ENCODE results near the gene ASCL3.
"Not testable (repeated sequence)": the region's sequence is repeated elsewhere in the genome, so short reads cannot be mapped to it uniquely, and the experiment has no call there.

Gene ASCL3

DNA sequence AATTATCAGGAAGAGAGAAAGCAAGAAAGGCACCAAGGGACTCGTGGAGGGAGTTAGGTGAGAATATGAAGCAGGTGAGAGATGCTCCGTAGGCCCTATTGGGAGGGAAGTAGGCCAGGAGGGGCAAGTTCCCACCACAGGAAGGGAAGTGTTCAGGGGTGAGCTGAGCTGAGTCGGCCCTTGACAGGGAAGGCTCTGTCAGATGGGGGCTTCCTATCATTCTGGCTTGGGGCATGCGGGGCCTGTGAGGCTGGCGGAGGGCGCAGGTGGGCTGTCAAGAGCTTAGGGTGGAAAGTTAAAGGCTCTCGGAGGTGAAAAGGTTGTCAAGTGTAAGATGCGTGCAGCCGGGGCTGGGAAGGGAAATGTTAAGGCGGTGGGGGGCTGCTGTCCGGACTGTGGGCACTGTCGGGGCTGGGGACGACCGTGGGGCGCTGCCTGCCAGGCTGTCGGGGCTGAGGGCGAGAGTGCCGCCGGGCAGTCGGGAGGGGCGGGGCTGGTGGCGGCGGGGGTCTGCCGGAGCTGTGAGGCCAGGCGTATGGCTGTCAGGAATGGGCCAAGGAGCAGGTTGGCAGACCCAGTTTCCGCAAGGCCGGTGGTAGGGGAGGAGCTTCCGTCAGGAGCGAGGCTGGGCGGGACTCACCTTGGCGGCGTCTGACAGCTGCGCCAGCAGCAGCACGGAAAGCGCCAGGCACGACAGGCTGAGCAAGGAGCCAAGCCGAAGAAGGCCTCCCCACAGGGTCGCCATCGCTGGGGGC lies 20.9 kb upstream of the ASCL3 start:
- H3K27me3 Mint-ChIP-seq (ENCODE audit: low read depth) = no peaks in the 10 kb centered on the region
- peaks cover 29% of the 10 kb centered on the region for H3K4me1 Mint-ChIP-seq (ENCODE audit: low read depth)

DNA sequence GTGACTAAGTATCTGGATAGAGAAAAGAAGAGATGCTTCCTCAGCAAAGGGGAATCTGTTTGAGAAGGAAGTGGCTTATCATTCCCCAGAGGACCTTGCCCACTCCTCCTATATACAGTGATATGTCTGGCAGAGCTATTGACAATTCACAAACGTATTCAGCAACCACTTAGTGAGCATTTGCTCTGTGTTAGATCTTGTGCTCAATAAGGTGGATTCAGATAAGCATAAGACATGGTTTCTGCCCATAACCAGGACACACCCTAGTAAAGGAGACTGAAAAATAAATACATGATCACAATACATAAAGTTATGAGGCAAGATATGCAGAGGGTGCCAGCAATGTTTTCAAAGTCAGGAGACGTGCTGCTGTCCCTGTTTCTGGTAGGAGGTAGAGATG lies 20.0 kb upstream of the ASCL3 start:
- Mint-ChIP-seq H3K27ac (peak overlapping the region; percentile 94), H3K4me3 (peak overlapping the region; percentile 98), H3K9me3 (no peaks in the 10 kb centered on the region), H3K27me3 (ENCODE audit: low read depth) (no peaks in the 10 kb centered on the region), H3K4me1 (ENCODE audit: low read depth) (peaks cover 29% of the 10 kb centered on the region), H3K36me3 (ENCODE audit: low read depth) (peaks cover 9% of the 10 kb centered on the region)

More for the DNA sequence above, 20.9 kb upstream of the ASCL3 start:
- H3K27ac Mint-ChIP-seq = peak overlapping the region; percentile 94
- no peaks in the 10 kb centered on the region for H3K9me3 Mint-ChIP-seq
- H3K4me3 Mint-ChIP-seq = peak overlapping the region; percentile 98
- H3K36me3 Mint-ChIP-seq (ENCODE audit: low read depth) = peaks cover 9% of the 10 kb centered on the region

DNA sequence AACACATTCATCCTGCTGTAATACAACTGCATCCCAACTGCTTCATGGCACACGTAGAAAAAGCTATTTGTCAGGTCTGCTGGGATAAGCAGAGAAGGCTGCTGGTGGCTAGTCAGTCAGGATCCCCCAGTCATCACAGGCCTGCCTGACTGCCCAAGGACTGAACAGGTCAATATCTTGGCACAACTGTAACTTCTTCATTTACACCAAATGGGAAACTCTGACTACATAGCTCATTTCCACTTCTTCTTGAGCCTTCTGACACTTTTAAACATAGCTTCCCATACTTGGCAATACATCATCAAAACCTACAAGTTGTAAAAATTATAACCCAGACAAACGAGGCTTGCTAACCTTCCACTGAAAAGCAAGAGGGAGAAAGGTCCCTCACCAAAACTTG lies 18.6 kb upstream of the ASCL3 start:
- H3K36me3 Mint-ChIP-seq (ENCODE audit: low read depth) = peaks cover 16% of the 10 kb centered on the region
- H3K27me3 Mint-ChIP-seq (ENCODE audit: low read depth) = no peaks in the 10 kb centered on the region
- H3K9me3 Mint-ChIP-seq = no peaks in the 10 kb centered on the region
- peak overlapping the region; percentile 2 for H3K27ac Mint-ChIP-seq
- peaks cover 36% of the 10 kb centered on the region for H3K4me1 Mint-ChIP-seq (ENCODE audit: low read depth)
- H3K4me3 Mint-ChIP-seq = no peak overlapping the region

- Mint-ChIP-seq H3K27me3 (ENCODE audit: low read depth) (no peaks in the 10 kb centered on the region), H3K4me1 (ENCODE audit: low read depth) (peaks cover 30% of the 10 kb centered on the region), H3K27ac (peak overlapping the region; percentile 4), H3K9me3 (no peaks in the 10 kb centered on the region), H3K4me3 (no peak overlapping the region), H3K36me3 (ENCODE audit: low read depth) (peaks cover 25% of the 10 kb centered on the region)
These were observed 16.8 kb upstream of the ASCL3 start for GRCh38 chr11:8959546-8960166.

- H3K36me3 Mint-ChIP-seq (ENCODE audit: low read depth) = peaks cover 30% of the 10 kb centered on the region
- peaks cover 20% of the 10 kb centered on the region for H3K4me1 Mint-ChIP-seq (ENCODE audit: low read depth)
- no peak overlapping the region for H3K27ac Mint-ChIP-seq
- H3K9me3 Mint-ChIP-seq = no peaks in the 10 kb centered on the region
- H3K27me3 Mint-ChIP-seq (ENCODE audit: low read depth) = no peaks in the 10 kb centered on the region
- no peak overlapping the region for H3K4me3 Mint-ChIP-seq
These were observed 14.0 kb upstream of the ASCL3 start for GRCh38 chr11:8956860-8957259.

- Mint-ChIP-seq H3K4me1 (ENCODE audit: low read depth) (peaks cover 2% of the 10 kb centered on the region), H3K9me3 (no peaks in the 10 kb centered on the region), H3K27me3 (ENCODE audit: low read depth) (peaks cover 3% of the 10 kb centered on the region), H3K36me3 (ENCODE audit: low read depth) (peaks cover 35% of the 10 kb centered on the region), H3K27ac (no peak overlapping the region), H3K4me3 (no peak overlapping the region)
These were observed 6.1 kb upstream of the ASCL3 start for GRCh38 chr11:8948886-8949285.

- H3K4me3 Mint-ChIP-seq = no peak overlapping the region
- H3K27me3 Mint-ChIP-seq (ENCODE audit: low read depth) = peaks cover 7% of the 10 kb centered on the region
- H3K9me3 Mint-ChIP-seq = no peaks in the 10 kb centered on the region
- peaks cover 2% of the 10 kb centered on the region for H3K4me1 Mint-ChIP-seq (ENCODE audit: low read depth)
- H3K27ac Mint-ChIP-seq = no peak overlapping the region
- H3K36me3 Mint-ChIP-seq (ENCODE audit: low read depth) = peaks cover 27% of the 10 kb centered on the region
These were observed 4.6 kb upstream of the ASCL3 start for GRCh38 chr11:8947230-8947943.

DNA sequence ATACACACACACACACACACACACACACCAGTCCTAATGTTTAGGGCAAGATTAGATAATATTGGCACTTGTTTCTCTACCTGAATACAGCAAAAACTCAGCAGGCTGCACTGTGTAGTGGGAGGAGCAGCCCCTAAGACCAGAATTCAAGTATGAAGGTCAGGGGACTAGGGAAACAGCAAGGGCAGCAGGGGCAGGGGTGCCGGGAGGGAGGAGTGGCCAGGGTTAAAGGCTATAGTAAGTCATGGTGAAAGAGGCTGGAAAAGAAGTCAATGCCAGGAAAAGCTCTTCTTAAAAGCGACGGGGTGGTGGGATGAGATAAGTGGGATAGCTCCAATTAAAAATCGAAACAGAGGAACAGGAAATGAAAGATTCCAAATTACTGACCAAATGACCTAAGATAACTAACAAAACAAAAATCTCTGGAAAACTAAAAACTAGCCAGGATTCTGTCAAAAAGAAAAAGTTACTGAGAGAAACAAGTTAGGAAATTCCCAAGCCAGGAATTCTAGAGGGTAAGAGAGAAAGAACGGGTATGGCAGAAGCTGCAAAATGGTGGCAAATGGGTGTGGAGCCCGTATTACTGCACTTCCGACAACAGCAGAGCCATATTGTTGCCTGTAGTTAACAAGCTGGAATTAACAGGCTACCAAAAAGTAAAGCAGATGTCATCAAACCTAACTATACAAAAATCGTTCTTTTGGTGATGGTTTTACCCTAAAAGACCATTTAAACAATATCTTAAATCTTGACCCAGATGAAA lies 1.3 kb downstream of the ASCL3 start:
- Mint-ChIP-seq H3K4me1 (ENCODE audit: low read depth) (peaks cover 3% of the 10 kb centered on the region), H3K27me3 (ENCODE audit: low read depth) (peaks cover 16% of the 10 kb centered on the region), H3K27ac (no peak overlapping the region), H3K4me3 (no peak overlapping the region), H3K36me3 (ENCODE audit: low read depth) (peaks cover 3% of the 10 kb centered on the region), H3K9me3 (no peaks in the 10 kb centered on the region)

DNA sequence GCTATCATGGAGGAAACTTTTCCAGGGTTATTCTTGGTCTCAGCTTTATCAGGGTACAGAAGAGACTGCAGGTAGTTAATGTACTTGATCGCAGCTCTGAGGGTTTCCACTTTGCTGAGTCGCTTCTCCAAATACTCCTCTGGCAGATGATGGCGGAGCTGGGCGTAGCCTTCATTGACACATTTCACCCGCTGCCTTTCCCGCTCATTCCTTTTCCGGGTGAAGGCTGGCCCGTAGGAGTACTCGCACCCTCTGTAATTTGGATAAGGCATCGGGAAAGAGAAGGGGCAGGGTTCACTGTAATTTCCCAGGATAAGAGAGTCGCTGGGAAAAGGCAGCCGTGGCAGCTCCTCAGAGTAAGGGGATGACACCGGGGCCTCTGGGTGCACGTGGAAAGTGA lies 5.2 kb downstream of the ASCL3 start:
- Mint-ChIP-seq H3K36me3 (ENCODE audit: low read depth) (no peaks in the 10 kb centered on the region), H3K27me3 (ENCODE audit: low read depth) (peaks cover 8% of the 10 kb centered on the region), H3K4me3 (no peak overlapping the region), H3K27ac (no peak overlapping the region), H3K4me1 (ENCODE audit: low read depth) (peaks cover 3% of the 10 kb centered on the region), H3K9me3 (no peaks in the 10 kb centered on the region)

DNA sequence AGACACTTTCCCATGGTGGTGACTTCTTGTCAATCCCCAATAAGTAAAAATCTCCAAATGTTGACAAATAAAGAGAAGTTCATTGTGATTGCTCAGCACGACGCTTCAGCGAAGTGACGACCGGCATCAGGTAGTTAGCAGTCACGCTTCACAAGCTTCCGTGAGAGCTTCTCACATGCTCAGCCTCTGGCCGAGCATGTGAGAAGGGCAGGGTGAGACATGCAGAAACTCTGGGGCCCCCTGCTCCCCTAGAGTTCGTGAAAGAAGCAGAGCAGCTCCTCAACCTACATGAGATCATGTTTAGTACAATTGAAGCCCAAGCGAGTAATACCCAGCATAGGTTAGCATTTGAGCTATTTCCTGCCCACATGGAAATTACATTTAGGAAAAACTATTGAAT lies 5.7 kb downstream of the ASCL3 start:
- no peaks in the 10 kb centered on the region for H3K9me3 Mint-ChIP-seq
- peaks cover 3% of the 10 kb centered on the region for H3K4me1 Mint-ChIP-seq (ENCODE audit: low read depth)
- peaks cover 8% of the 10 kb centered on the region for H3K27me3 Mint-ChIP-seq (ENCODE audit: low read depth)
- H3K36me3 Mint-ChIP-seq (ENCODE audit: low read depth) = no peaks in the 10 kb centered on the region
- H3K27ac Mint-ChIP-seq = no peak overlapping the region
- H3K4me3 Mint-ChIP-seq = no peak overlapping the region

DNA sequence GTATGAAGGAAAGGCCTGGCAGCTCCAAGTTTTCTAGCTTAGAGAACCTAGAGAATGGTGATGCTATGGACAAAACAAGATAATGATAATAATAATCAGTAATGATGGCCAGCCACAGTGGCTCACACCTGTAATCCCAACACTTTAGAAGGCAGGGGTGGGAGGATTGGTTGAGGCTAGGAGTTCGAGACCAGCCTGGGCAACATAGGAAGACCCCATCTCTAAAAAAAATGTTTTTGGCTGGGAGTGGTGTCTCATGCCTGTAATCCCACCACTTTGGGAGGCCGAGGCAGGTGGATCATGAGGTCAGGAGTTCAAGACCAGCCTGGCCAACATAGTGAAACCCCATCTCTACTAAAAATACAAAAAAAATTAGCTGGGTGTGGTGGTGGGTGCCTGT lies 7.0 kb downstream of the ASCL3 start:
- H3K27me3 Mint-ChIP-seq (ENCODE audit: low read depth); H3K9me3 Mint-ChIP-seq; H3K4me3 Mint-ChIP-seq; H3K4me1 Mint-ChIP-seq (ENCODE audit: low read depth); H3K27ac Mint-ChIP-seq; H3K36me3 Mint-ChIP-seq (ENCODE audit: low read depth): not testable (repeated sequence)

- no peaks in the 10 kb centered on the region for H3K9me3 Mint-ChIP-seq
- no peaks in the 10 kb centered on the region for H3K36me3 Mint-ChIP-seq (ENCODE audit: low read depth)
- no peak overlapping the region for H3K4me3 Mint-ChIP-seq
- no peaks in the 10 kb centered on the region for H3K27me3 Mint-ChIP-seq (ENCODE audit: low read depth)
- H3K27ac Mint-ChIP-seq = no peak overlapping the region
- peaks cover 3% of the 10 kb centered on the region for H3K4me1 Mint-ChIP-seq (ENCODE audit: low read depth)
These were observed 7.9 kb downstream of the ASCL3 start for GRCh38 chr11:8934742-8935488.

DNA sequence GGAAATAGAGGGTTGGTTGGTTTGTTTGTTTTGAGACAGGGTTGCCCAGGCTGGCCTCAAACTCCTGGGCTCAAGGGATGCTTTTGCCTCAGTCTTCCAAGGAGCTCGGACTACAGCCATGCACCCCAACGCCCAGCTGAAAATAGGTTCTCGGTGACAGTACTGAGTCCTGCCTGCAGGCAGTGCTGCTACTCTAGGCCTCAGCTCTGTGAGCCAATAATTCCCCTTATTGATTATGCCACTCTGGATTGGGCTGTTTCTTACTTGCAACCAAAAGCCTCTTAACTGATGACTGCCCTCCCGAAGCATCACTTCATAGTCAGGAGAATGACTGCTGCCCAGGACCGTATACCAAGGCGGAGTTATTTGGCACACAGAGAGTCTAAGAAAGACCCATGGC lies 8.9 kb downstream of the ASCL3 start:
- H3K9me3 Mint-ChIP-seq = no peaks in the 10 kb centered on the region
- peaks cover 3% of the 10 kb centered on the region for H3K4me1 Mint-ChIP-seq (ENCODE audit: low read depth)
- H3K27me3 Mint-ChIP-seq (ENCODE audit: low read depth) = no peaks in the 10 kb centered on the region
- H3K27ac Mint-ChIP-seq = no peak overlapping the region
- H3K36me3 Mint-ChIP-seq (ENCODE audit: low read depth) = no peaks in the 10 kb centered on the region
- no peak overlapping the region for H3K4me3 Mint-ChIP-seq

Measured in T-helper 1 cell treated with Interleukin-12 subunit alpha and Interleukin-12 subunit beta and Interleukin-4 antibody, amounts not matched to agents 30 μg/mL and 1 μg/mL, for 36 hours (primary cell).